Renal cortex interstitium (tissue), 11 donors: ENCODE results near the gene ORC3. TPM values are rescaled to one million over a fixed set of nuclear protein-coding genes. Genes with fewer than 3 reads are reported as not detected.
"Not testable (repeated sequence)": the region's sequence is repeated elsewhere in the genome, so short reads cannot be mapped to it uniquely, and the experiment has no call there.

Experiments used
- DNase-seq, 11 donors: peaks; one replicate each; pipeline ENCODE4 v3.0.0-alpha.2; 2013; ENCODE audit warnings: low read depth in 9 of 11, low spot score in 4 of 11; ENCODE audit errors: extremely low read depth in 1 of 11
- polyA plus RNA-seq, 3 donors: library from polyadenylated mRNA; unstranded; fragments of 120-200 nt; gene quantifications; one replicate each; pipeline ENCODE4 v1.2.1, GENCODE V29; 2013; ENCODE audit not compliant: insufficient read length in 3 of 3

Gene ORC3
- polyA plus RNA-seq, 3 donors: 36.4 to 46.5 (median 37.2) TPM

DNA sequence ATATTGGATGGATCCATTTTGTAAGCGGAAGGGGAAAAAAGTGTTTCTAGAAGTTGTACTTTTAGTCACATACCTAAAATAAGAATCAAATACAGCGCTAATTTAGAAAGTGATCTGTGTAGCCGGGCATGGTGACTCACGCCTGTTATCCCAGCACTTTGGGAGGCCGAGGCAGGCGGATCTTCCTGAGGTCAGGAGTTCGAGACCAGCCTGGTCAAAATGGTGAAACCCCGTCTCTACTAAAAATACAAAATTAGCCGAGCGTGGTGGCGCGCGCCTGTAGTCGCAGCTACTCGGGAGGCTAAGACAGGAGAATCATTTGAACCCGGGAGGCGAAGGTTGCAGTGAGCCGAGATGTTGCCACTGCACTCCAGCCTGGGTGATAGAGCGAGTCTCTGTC, 113.1 kb downstream of the ORC3 start:
- not testable (repeated sequence) for DNase-seq

DNA sequence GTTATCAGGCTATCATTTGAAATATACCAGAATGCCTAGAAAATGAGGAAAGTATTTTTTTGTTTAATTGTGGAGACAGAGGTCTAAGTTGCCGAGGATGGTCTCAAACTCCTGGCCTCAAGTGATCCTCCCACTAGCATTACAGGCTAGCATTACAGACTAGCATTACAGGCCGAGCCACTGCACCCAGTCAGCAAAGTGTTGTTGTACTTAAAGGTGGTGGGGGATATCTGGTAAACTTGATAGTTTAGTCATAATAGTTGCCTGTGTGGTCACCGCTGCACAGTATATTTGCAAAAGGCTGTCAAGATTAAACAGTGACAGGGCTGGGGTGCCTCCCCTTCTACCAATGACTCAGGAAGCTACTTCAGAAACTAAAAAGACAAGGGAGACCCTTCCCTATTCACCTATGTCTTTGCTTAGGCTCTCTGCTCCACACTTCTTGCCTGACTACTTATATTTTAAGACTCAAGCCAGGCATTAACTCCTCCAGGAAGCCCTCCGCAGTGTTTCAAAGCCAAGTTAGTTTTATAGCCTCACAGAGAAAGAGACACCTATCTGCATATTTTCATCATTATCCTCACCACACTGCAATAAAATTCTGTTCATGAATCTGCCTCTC, 115.2 kb downstream of the ORC3 start:
- DNase-seq: no peak

DNA sequence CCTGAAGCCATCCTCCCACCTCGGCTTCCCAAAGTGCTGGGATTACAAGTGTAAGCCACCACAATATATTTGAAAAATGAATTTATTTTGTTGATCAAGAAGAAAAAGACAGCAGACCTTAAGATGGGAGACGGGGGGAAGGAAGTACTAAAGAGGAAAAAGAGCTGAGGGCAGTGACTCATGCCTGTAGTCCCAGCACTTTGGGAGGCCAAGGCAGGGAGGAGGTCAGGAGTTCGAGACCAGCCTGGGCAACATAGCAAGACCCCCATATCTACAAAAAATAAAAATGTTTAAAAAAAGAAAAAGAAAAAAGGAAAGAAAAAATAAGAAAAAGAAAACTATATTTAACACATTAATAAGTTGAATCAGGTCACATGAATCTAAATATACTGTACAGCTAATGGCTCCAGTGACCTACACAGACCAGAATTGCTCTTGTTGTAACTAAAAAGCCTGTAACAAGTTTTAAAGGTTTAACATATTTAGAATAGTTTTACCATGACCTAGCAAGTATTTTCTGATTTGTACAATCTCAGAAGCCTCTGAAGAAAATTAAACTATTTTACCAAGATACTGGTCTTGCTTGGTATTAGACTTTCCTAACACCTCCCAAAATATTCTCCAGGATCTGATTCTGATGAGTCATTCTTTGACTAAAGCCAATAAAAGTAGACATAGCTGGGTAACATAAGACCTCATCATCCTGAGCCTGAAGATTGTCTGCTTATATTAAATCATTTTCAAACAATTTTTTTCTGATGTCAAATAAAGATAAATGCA, 116.4 kb downstream of the ORC3 start:
- DNase-seq: no peak

DNA sequence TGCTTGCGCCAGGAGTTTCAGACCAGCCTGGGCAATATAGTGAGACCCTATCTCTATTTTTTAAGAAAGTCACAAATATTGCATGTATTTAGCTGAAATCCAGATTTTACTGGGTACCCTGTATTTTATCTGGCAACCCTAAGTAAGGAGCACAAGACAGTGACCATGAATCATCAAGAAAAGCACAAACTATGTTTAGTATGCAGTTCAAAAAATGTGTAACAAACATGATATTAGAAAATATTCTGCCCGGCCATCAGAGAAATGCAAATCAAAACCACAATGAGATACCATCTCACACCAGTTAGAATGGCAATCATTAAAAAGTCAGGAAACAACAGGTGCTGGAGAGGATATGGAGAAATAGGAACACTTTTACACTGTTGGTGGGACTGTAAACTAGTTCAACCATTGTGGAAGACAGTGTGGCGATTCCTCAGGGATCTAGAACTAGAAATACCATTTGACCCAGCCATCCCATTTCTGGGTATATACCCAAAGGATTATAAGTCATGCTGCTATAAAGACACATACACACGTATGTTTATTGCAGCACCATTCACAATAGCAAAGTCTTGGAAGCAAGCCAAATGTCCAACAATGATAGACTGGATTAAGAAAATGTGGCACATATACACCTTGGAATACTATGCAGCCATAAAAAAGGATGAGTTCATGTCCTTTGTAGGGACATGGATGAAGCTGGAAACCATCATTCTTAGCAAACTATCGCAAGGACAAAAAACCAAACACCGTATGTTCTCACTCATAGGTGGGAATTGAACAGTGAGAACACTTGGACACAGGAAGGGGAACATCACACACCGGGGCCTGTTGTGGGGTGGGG, 118.9 kb downstream of the ORC3 start:
- not testable (repeated sequence) for DNase-seq

DNA sequence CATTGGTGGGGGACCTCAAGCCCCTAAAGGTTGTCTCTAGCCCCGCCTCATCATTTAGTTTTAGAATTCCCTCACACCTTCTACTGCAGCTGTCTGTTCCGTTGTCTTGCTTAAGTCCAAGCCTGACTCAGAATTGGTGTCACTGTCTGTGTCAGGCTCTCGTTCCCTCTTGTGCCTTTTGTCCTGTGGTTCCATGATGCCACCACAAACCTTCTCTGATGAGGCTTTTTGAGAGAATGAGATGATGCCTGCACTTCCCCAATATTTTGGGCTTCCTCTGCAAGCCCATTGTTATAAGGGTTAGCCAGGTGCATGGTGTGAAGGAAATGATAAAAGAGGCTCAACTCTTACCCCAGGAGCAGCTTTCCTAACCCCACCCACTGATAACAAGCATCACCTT, 120.2 kb downstream of the ORC3 start:
- DNase-seq: no peak

DNA sequence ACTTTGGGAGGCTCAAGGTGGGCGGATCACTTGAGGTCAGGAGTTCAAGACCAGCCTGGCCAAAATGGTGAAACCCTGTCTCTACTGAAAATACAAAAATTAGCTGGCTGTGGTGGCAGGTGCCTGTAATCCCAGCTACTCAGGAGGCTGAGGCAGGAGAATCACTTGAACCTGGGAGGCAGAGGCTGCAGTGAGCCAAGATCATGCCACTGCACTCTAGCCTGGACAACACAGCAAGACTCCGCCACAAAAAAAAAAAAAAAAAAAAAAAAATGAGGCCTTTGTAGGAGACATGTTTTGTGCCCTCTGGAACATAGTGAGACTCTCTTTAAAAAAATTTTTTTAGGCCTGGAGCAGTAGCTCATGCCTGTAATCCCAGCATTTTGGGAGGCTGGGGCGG, 122.8 kb downstream of the ORC3 start:
- DNase-seq: not testable (repeated sequence)

DNA sequence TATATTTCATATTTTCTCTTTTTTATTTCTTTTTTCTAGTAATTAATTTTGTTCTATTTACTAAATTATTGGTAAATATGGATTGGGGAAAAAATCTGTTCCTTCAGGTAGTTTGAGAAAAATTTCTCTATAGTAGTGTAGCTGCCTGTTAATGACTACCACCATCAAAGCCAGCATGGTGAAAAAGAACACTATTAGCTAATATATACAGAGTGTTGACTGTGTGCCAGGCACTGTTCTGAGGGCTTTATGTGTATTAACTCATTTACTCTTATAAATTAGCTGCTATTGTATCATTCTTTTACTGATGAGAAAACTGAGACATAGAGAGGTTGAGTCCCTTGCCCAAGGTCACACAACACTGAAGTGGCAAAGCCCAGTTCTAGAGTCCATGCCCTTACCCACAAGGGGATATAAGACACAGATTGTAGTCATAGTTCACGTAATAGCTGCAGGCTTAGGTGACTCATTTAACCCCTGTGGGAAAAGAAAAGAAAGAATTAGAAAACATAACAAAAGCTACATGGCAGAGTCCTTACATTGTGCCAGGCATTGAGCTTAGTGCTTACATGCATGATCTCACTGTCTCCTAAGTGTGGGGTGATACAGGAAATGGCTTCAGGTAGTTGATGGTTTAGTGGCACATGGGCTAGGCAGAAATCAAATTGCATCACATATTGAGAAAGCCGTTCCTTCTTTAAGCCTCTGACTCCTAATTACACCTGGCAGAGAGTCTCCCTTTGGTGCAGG, 124.3 kb downstream of the ORC3 start:
- DNase-seq: no peak

Other genes with a start within 250 kb of the ORC3 start
- gene C6orf163, start 245.3 kb upstream of the ORC3 start, polyA plus RNA-seq: 1 to 10 TPM; 2.7 to 7.5 (median 3.0) TPM
- gene CFAP206, start 182.2 kb upstream of the ORC3 start, polyA plus RNA-seq: 1 to 10 TPM; 2.9 to 3.5 (median 3.2) TPM
- 10 to 100 TPM; 37.8 to 49.8 (median 38.3) TPM for gene SLC35A1, start 117.2 kb upstream of the ORC3 start, polyA plus RNA-seq
- 10 to 100 TPM; 51.4 to 63.4 (median 60.9) TPM for gene RARS2, start 148 bp upstream of the ORC3 start, polyA plus RNA-seq
- gene AKIRIN2, start 112.1 kb downstream of the ORC3 start, polyA plus RNA-seq: 10 to 100 TPM; 68.4 to 70.8 (median 70.6) TPM